Stimulated activated CD8-positive, alpha-beta memory T cell treated with anti-CD3 and anti-CD28 coated beads, Interleukin-4, amount 100 ng/mL, for 24 hours (primary cell): ENCODE measurements around the gene IL17B.

ENCODE experiments used
- DNase-seq: peaks from one replicate; pipeline ENCODE4 v3.0.0-alpha.2; 2020; ENCODE audit warnings: low read depth

Gene IL17B

GRCh38 chr5:149414405-149415065, 35.4 kb upstream of the IL17B start:
- DNase-seq = no peak

DNA sequence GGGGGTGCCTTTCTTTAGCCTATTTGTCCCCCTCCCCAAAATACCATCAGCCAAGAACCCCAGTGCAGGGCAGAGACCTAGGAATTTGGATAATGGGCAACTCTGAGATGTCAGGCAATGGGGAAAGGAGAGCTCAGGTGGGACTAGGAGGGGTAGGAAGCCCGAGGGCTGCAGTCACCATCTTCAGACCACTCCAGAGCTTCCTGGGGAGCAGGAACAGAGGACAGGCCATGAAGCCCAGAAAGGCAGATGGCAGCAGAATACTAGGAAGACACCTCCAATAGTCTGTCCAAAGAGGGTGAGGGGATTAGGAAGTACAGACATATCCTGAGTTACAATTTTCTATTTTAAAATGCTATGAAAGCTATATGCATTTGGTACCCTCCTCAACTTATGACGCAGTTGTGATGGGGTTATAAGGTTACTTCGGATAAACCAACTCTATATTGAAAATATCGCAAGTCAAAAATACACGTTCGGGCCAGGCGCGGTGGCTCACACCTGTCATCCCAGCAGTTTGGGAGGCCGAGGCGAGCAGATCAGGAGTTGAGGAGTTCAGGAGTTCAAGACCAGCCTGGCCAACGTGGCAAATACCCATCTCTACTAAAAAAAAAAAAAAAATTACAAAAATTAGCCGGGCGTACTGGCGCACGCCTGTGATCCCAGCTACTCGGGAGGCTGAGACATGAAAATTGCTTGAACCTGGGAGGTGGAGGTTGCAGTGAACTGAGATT, 34.6 kb upstream of the IL17B start:
- DNase-seq = no peak

DNA sequence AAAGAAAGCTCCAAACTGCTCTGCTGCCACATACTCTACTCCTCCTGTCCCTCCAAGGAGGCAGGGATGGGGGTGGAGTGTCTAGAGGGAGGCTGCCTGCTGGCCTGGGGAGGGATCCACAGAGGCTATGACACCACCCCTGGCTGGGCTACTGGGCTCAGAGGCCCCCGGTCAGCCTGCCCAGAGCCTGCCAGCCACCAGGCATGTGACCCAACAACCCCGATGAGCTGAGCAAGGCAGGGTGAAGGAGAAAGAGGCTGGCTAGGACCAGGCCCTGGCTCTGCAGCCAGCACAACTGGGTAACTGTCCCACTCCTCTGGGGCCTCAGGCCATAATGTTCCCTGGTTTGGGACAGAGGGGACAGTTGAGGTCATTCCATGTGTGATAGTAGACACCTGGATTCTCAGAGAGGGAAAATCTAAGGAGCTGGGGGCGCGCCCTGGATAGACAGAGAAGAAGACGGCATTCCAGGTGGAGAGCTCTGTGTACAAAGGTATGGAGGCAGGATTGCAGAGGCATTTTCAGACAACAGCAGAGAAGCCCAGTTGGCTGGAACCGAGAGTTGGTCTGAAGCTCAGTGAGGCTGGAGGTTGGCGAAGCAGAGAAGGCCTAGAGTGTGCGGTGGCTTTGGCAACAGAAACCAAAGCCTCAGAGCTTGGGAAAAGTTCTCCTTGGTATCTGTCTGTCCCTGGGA, 33.8 kb upstream of the IL17B start:
- DNase-seq = no peak

- DNase-seq = no peak
Observed at GRCh38 chr5:149411738-149412519, 32.8 kb upstream of the IL17B start.

GRCh38 chr5:149410721-149411432, 31.8 kb upstream of the IL17B start:
- DNase-seq = no peak

GRCh38 chr5:149410071-149410470, 31.0 kb upstream of the IL17B start:
- no peak for DNase-seq

DNA sequence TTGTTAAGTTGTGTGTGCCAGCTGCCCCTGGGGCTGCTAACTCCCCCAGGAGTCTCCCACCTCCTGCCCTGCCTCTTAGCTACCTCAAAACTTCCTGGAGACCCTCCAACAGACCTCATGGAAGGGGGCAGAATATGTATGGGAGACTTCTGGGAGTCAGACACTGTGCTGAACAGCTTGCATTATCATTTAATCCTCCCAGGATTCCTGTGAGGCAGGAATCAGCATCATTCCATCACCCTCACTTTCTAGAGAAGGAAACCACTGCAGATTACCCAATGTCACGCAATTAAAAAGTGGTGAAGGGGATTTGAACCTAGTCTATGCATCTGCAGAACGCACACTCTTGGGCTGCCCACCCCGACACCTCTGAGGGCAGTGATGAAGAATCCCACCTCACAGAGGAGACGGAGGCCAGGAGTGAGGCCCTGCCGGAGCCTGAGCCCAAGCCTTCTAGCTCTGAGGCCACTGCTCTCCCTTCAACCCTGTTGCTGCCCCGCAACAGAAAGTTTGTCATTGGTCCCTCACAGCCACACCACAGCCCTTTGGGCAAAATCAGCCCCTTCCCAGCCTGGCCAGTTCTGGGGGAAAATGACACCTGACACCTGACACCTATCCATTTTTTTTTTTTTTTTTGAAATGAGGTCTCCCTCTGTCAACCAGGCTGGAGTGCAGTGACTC, 30.3 kb upstream of the IL17B start:
- no peak for DNase-seq

DNA sequence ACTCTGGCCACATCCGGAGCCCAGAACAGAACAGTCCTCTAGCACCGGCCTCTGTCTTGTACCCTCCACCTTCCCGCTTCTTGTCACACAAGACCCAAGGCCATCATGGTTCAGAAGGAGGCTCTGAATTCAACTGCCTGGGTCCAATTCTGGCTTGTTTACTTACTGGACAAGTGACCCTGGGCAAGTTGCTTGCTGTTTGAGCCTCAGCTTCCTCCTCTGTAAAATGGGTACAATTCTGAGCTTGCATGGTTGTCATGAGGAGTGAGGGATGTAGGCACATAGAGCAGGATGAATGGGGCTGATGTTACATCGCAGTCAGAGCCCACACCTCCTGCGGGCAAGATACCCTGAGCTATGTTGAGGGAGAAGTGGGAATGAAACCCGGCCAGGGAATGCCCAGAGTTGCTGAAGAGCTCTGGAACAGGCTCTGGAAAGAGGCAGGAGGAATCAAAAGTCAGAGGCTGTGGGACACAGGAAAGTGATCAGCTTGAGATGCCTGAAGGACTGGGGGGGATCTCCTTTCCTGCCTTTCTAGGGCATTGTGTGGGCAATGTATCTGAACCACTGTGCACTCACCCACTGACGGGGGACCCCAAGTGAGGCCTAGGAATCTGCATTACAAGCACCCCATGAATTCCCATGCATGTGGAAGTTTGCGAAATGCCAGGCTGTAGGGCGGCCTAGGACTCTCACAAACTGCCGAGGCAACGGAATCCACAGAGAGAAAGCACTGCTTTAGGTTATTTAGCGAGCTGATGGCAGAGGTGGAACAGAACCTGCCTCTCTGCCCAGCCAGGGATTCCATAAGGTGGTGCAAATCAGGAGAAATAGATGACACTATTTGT, 29.4 kb upstream of the IL17B start:
- no peak for DNase-seq

GRCh38 chr5:149407323-149408251, 28.5 kb upstream of the IL17B start:
- DNase-seq = no peak

GRCh38 chr5:149406979-149407306, 27.9 kb upstream of the IL17B start:
- DNase-seq = no peak

DNA sequence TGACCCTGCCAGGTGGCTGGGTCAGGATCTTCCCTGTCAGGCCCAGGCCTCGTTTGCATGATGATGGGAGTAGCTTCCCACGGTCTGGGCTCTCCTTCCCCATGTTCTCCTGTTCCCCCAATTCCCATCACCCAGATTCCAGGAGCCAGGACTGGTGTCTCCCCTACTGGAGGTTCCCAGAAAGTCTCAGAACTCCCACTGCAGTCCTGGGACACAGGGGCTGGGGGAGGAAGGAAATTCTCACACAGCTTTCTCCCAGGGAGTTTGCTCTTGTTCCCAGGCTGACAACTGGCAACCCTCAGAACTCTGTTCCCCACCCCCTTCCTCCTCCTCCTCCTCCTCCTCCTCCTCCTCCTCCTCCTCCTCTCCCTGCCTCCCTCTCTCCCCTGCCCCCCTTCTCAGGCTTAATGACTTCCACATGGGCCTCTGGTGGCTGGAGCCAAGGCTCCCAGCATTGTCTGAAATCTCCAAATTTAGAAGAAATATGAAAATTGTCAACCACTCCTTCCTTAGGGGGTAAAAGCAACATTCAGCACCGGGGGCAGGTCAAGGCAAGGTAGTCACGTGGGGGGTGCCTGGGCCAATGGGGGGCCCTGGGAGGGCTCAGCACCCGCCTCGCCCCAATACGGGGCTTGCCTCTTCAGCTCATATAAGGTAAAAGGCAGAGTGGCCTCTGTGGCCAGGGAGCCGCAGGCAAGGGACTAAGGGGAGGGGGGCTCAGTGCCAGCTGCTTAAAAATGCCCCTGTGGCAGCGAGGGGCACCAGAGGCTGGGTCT, 27.3 kb upstream of the IL17B start:
- no peak for DNase-seq

GRCh38 chr5:149405550-149406202, 26.6 kb upstream of the IL17B start:
- DNase-seq = no peak

- no peak for DNase-seq
Observed at GRCh38 chr5:149404746-149405549, 25.9 kb upstream of the IL17B start.

DNA sequence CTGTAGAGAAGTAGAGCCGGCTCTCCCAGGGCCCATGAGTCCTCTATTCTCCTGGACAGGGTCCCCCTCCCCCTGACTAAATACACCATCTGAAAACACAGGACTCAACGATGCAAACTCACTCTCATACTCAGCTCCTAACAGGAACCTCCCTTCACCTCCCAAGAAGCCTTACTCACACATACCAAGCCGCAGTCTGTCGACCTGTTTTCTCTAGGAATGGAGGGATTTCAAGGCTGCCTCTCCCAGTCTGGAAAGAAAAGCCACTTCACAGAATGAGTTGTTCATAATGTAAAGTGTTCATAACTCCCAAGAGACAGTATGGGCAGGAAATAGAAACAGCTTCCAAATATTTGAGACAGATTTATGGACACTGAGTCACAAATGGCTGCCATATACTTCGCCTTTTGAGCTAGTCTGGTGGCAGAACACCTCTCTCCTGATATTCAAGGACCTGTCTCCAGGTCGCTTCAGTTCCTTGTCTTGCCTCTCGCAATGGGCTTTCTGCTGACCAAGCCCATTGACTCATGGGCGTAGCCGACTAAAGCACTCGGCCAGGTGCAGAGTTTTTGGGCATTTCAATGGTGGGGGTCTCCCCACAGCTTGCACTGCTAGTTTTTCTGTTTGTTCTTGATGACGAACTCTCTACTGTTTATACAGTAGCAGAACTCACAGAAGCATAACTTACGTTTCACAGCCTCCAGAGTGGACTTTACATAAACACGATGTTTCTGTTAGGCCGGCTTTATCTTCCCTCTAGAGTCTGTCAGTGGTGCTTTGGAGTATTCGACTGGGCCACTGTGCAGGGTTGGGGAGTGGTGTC, 25.0 kb upstream of the IL17B start:
- DNase-seq = no peak

DNA sequence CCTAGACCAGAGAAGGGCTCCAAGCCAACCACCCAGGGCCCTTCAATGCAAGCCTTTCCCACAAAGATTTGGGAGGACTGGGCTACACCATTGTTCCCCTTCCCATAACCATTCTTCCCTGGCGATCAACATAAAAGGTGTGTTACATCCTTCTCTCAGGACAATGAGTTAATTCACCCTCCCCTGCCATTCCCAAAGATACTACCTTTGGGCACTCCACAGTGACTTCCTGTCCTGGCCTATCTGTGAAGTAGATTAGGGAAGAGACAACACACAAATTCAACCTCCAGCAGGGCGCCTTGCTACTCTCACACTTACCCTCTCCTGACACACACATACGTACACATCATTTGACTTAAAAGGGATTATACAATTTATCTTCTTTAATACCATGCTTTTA, 23.2 kb upstream of the IL17B start:
- no peak for DNase-seq

DNA sequence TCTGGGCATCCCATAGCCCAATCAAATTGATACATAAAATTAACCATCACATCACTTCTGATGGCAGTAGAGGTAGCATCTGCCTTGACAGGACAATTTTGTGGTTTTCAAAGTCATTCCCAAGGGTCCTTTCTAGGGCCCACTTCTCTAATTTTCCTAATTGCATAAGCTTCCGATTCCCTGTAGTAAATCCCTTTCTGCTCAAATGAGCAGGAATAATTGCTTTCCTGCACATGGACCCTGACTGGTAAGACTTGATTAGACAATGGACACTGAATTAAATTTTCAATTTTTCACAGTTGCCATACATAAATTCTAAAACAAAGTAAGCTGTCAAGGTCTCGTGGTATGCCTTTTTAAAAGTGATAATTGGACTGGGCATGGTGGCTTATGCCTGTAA, 22.0 kb upstream of the IL17B start:
- no peak for DNase-seq
